ENCODE results near the gene TMC8. TPM values are rescaled to one million over a fixed set of nuclear protein-coding genes. Genes with fewer than 3 reads are reported as not detected.

TMC8 gene
- 1 to 10 TPM in 1 of 2 donors, under 1 TPM in 1; 0.34 to 1.3 TPM for total RNA-seq

GRCh38 chr17:78130437-78131101 lies at the start of gene TMC8:
Gene TMC8, plus strand, starts transcription at chr17:78130771. Its CDS starts 818 bp downstream, at chr17:78131589.

GRCh38 chr17:78128551-78129350 lies 1.8 kb upstream of the TMC8 start, which contains the start of gene TMC6:
Gene TMC6, minus strand, starts transcription at chr17:78128755. Its CDS starts 1,923 bp downstream, at chr17:78126832.

GRCh38 chr17:78168242-78168902 lies 37.8 kb downstream of the TMC8 start, which contains the start of gene SYNGR2:
Gene SYNGR2, plus strand, starts transcription at chr17:78168581. Its CDS starts 36 bp downstream, at chr17:78168617.

GRCh38 chr17:78186692-78187595 lies 56.4 kb downstream of the TMC8 start, which contains the start of the genes AFMID and TK1:
Gene AFMID, plus strand, starts transcription at chr17:78187362. Its CDS starts 9 bp downstream, at chr17:78187371.
Gene TK1, minus strand, starts transcription at chr17:78187052. Its CDS starts 58 bp downstream, at chr17:78186994.

Other genes starting within 250 kb of the TMC8 start
- 1 to 10 TPM; 2.3 to 4.1 TPM for gene TNRC6C, start 172.1 kb upstream of the TMC8 start, total RNA-seq
- gene TMC6, start 2.0 kb upstream of the TMC8 start, total RNA-seq: 10 to 100 TPM; 28.9 to 93.9 TPM
- gene C17orf99, start 15.6 kb downstream of the TMC8 start, total RNA-seq: not detected
- 10 to 100 TPM in 1 of 2 donors, 1 to 10 TPM in 1; 8.3 to 10.3 TPM for gene SYNGR2, start 37.8 kb downstream of the TMC8 start, total RNA-seq
- gene TK1, start 56.3 kb downstream of the TMC8 start, total RNA-seq: 100 to 1,000 TPM in 1 of 2 donors, 10 to 100 TPM in 1; 70.5 to 131 TPM
- 10 to 100 TPM in 1 of 2 donors, 1 to 10 TPM in 1; 8.3 to 22.6 TPM for gene AFMID, start 56.6 kb downstream of the TMC8 start, total RNA-seq
- gene BIRC5, start 83.5 kb downstream of the TMC8 start, total RNA-seq: 10 to 100 TPM; 50.6 to 85.3 TPM
- gene TMEM235, start 100.9 kb downstream of the TMC8 start, total RNA-seq: not detected
- gene SOCS3, start 229.3 kb downstream of the TMC8 start, total RNA-seq: 10 to 100 TPM; 22.0 to 24.4 TPM
- gene PGS1, start 247.9 kb downstream of the TMC8 start, total RNA-seq: 10 to 100 TPM; 27.9 to 42.6 TPM